ENCODE data around the gene STARD3. TPM values are rescaled to one million over a fixed set of nuclear protein-coding genes. Genes with fewer than 3 reads are reported as not detected.
A peak's percentile ranks its signal among the peaks of the same experiment; 100 is the strongest.

The STARD3 gene
- total RNA-seq, 4 donors from 2014 or later = 51.7 to 156 (median 83.9) TPM

DNA sequence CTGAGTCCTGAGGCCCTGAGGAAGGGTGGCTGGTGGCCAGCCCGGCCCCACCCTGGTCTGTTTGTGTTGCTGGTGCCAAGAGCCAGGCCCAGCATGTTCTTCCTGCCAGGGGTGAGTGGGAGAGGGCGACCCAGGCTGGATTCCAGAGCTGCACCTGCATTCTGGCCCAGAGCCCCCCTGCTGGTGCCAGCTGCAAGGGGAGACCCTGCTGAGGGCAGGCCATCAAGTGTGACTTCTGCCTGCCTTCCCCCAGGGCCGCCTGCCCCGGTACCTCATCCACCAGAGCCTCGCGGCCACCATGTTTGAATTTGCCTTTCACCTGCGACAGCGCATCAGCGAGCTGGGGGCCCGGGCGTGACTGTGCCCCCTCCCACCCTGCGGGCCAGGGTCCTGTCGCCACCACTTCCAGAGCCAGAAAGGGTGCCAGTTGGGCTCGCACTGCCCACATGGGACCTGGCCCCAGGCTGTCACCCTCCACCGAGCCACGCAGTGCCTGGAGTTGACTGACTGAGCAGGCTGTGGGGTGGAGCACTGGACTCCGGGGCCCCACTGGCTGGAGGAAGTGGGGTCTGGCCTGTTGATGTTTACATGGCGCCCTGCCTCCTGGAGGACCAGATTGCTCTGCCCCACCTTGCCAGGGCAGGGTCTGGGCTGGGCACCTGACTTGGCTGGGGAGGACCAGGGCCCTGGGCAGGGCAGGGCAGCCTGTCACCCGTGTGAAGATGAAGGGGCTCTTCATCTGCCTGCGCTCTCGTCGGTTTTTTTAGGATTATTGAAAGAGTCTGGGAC is 25.8 kb downstream of the STARD3 start:
- Histone ChIP-seq H3K4me3 (no peak overlapping the region), H3K4me1 (peaks cover 66% of the 10 kb centered on the region), H3K27ac (peak overlapping the region; percentile 56), H3K27me3 (peaks cover 27% of the 10 kb centered on the region), H3K36me3 (peaks cover 42% of the 10 kb centered on the region), H3K9me3 (no peaks in the 10 kb centered on the region)
- 68% methylated on average over 5 of the region's 22 CpGs for WGBS
- no peak for DNase-seq (ENCODE audit: low spot score in 2 of 2)
- no peak for TF ChIP-seq EP300 (IDR thresholded peaks at IDR 0.05)

GRCh38 chr17:39663340-39663687 is 26.4 kb downstream of the STARD3 start:
- H3K36me3 ChIP-seq = peaks cover 37% of the 10 kb centered on the region
- no peak for TF ChIP-seq EP300 (IDR thresholded peaks at IDR 0.05)
- no peak for TF ChIP-seq POLR2AphosphoS5 (IDR thresholded peaks at IDR 0.05)
- no peak for TF ChIP-seq CTCF (IDR thresholded peaks at IDR 0.05)
- no peak for TF ChIP-seq POLR2A (IDR thresholded peaks at IDR 0.05)
- H3K27me3 ChIP-seq = peaks cover 33% of the 10 kb centered on the region
- no peak for DNase-seq (ENCODE audit: low spot score in 2 of 2)
- H3K27ac ChIP-seq = peak overlapping the region; percentile 56
- 80% methylated on average over 2 of the region's 4 CpGs for WGBS
- H3K4me3 ChIP-seq = no peak overlapping the region
- peaks cover 72% of the 10 kb centered on the region for H3K4me1 ChIP-seq
- no peaks in the 10 kb centered on the region for H3K9me3 ChIP-seq

DNA sequence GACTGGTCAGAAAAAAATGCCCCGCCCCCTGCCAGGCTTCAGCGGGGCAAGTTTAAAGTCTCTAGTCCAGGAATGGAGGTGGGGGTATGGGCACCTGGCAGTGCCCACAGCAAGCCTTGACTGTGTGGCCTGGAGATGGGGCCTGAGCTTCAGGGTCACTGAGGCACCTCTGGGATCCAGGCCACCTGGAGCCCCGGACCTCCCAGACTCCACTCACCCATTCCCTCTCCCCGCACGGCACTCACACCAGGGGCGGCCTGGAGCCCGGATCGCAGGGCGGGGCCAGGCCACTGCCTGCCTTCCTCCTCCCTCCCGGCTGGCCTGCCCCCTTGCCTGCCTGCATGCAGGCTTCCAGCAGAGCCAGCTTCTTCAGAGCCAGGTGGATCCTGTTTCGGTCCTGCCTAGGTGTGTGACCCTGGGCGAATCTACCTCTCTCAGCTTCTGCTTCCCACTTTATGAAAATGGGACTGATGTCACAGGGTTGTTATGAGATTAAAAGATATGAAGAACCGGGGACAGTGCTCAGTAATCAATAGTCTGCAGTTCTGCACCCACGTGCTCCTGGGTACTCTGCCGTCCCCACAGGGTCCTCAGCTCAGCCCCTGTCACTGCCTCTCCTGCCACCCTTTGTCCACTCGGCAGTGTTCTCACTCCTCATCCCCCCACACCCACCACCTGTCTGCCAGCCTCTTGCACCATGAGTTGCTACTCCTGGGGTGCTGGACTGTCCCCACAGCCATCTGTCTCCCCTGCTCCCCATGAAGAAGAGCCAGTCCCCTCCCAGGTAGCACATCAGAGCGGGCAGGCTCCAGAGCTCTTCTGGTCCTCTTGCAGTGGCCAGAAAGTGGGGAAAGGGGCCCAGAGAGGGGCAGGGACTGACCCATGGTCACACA is 27.0 kb downstream of the STARD3 start:
- Histone ChIP-seq H3K27ac (peak overlapping the region; percentile 56), H3K4me1 (peaks cover 77% of the 10 kb centered on the region), H3K27me3 (peaks cover 39% of the 10 kb centered on the region), H3K4me3 (no peak overlapping the region), H3K9me3 (no peaks in the 10 kb centered on the region), H3K36me3 (peaks cover 32% of the 10 kb centered on the region)
- 56% methylated on average over 9 of the region's 17 CpGs for WGBS
- DNase-seq (ENCODE audit: low spot score in 2 of 2) = no peak
- TF ChIP-seq POLR2AphosphoS5 (IDR thresholded peaks at IDR 0.05) (no peak), EP300 (IDR thresholded peaks at IDR 0.05) (no peak), POLR2A (IDR thresholded peaks at IDR 0.05) (no peak), CTCF (IDR thresholded peaks at IDR 0.05) (no peak)

- Histone ChIP-seq H3K4me1 (peaks cover 73% of the 10 kb centered on the region), H3K27ac (peak within 1 kb of the TSS; percentile 22), H3K4me3 (no peak within 1 kb of the TSS), H3K36me3 (peaks cover 24% of the 10 kb centered on the region), H3K27me3 (peaks cover 48% of the 10 kb centered on the region), H3K9me3 (no peaks in the 10 kb centered on the region)
- 55% methylated on average over 15 of the region's 15 CpGs for WGBS
- DNase-seq (ENCODE audit: low spot score in 2 of 2) = no peak
- TF ChIP-seq POLR2A (IDR thresholded peaks at IDR 0.05) = no peak
- no peak for TF ChIP-seq EP300 (IDR thresholded peaks at IDR 0.05)
- no peak for TF ChIP-seq CTCF (IDR thresholded peaks at IDR 0.05)
- no peak for TF ChIP-seq POLR2AphosphoS5 (IDR thresholded peaks at IDR 0.05)
Measured at GRCh38 chr17:39664581-39665561, 27.9 kb downstream of the STARD3 start, which contains the start of gene TCAP. TSS of gene TCAP (plus strand) at chr17:39665349. CDS start at chr17:39665360, 11 bp downstream.

DNA sequence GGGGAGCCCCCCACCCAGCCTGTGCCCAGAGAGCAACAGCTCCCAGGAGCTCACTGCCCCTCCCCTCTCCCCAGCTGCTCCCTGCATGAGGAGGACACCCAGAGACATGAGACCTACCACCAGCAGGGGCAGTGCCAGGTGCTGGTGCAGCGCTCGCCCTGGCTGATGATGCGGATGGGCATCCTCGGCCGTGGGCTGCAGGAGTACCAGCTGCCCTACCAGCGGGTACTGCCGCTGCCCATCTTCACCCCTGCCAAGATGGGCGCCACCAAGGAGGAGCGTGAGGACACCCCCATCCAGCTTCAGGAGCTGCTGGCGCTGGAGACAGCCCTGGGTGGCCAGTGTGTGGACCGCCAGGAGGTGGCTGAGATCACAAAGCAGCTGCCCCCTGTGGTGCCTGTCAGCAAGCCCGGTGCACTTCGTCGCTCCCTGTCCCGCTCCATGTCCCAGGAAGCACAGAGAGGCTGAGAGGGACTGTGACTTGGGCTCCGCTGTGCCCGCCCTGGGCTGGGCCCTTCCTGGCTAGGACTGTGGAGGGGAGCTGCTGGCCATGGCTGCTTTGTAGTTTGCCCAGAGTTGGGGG is 28.8 kb downstream of the STARD3 start:
- WGBS = 64% methylated on average over 7 of the region's 17 CpGs
- Histone ChIP-seq H3K36me3 (peaks cover 15% of the 10 kb centered on the region), H3K4me1 (peaks cover 70% of the 10 kb centered on the region), H3K27ac (no peak overlapping the region), H3K4me3 (no peak overlapping the region), H3K27me3 (peaks cover 51% of the 10 kb centered on the region), H3K9me3 (no peaks in the 10 kb centered on the region)
- TF ChIP-seq EP300 (IDR thresholded peaks at IDR 0.05) (no peak), CTCF (IDR thresholded peaks at IDR 0.05) (peak in 1 of 2 donors; percentile 18)
- no peak for DNase-seq (ENCODE audit: low spot score in 2 of 2)
